SW 1271 (cell line): ENCODE data around the gene KCNJ9.
"Not testable (repeated sequence)": the region's sequence is repeated elsewhere in the genome, so short reads cannot be mapped to it uniquely, and the experiment has no call there.

Experiments used
- DNase-seq, 2 experiments: peaks; one replicate each; lab custom pipeline; 2025; lab: John Stamatoyannopoulos, UW

Gene KCNJ9

GRCh38 chr1:160126342-160126741, 45.0 kb downstream of the KCNJ9 start:
- DNase-seq: not testable (repeated sequence)

GRCh38 chr1:160127381-160127780, 46.0 kb downstream of the KCNJ9 start:
- no peak for DNase-seq

GRCh38 chr1:160127865-160128523, 46.7 kb downstream of the KCNJ9 start:
- no peak for DNase-seq

GRCh38 chr1:160128636-160129035, 47.3 kb downstream of the KCNJ9 start:
- DNase-seq: no peak

- DNase-seq: no peak
These were observed 47.7 kb downstream of the KCNJ9 start for GRCh38 chr1:160129046-160129445.

- DNase-seq: no peak
These were observed 48.2 kb downstream of the KCNJ9 start for GRCh38 chr1:160129558-160129957.

- no peak for DNase-seq
These were observed 48.6 kb downstream of the KCNJ9 start for GRCh38 chr1:160129966-160130365.

- DNase-seq: no peak
These were observed 49.1 kb downstream of the KCNJ9 start for GRCh38 chr1:160130486-160130885.

- no peak for DNase-seq
These were observed 49.6 kb downstream of the KCNJ9 start for GRCh38 chr1:160130939-160131338.

GRCh38 chr1:160131803-160132565, 50.6 kb downstream of the KCNJ9 start:
- no peak for DNase-seq

- no peak for DNase-seq
These were observed 52.8 kb downstream of the KCNJ9 start for GRCh38 chr1:160133990-160134770.

- no peak for DNase-seq
These were observed 53.6 kb downstream of the KCNJ9 start for GRCh38 chr1:160134791-160135572.

- DNase-seq: no peak
These were observed 55.0 kb downstream of the KCNJ9 start for GRCh38 chr1:160136121-160136925.

GRCh38 chr1:160136926-160137200, 55.5 kb downstream of the KCNJ9 start:
- no peak for DNase-seq

GRCh38 chr1:160137216-160137862, 56.0 kb downstream of the KCNJ9 start:
- DNase-seq: no peak

- DNase-seq: no peak
These were observed 58.5 kb downstream of the KCNJ9 start for GRCh38 chr1:160139840-160140239.
